KMS-11 (cell line): ENCODE data around the gene BAG1.

Experiments
- H2AFZ ChIP-seq: fragments of 200-600 bp; sonication (generic); 2 replicates; pipeline ENCODE4 v1.6.1; 2016; ENCODE audit warnings: antibody characterized with exemption, mixed run types, low read depth
- H3K27ac ChIP-seq: fragments of 200-600 bp; sonication (generic); 2 replicates; pipeline ENCODE4 v1.6.1; 2016; ENCODE audit warnings: mild to moderate bottlenecking, mixed run types
- H3K27me3 ChIP-seq: fragments of 200-600 bp; sonication (generic); 2 replicates; pipeline ENCODE4 v1.6.1; 2017; ENCODE audit warnings: mild to moderate bottlenecking, low read depth, mixed run types, moderate library complexity; ENCODE audit not compliant: insufficient read depth
- H3K36me3 ChIP-seq: fragments of 200-600 bp; sonication (generic); 2 replicates; pipeline ENCODE4 v1.6.1; 2017; ENCODE audit warnings: mild to moderate bottlenecking, mixed run types; ENCODE audit not compliant: insufficient read depth
- H3K4me1 ChIP-seq: fragments of 200-600 bp; sonication (generic); 2 replicates; pipeline ENCODE4 v1.6.1; 2016; ENCODE audit warnings: mild to moderate bottlenecking, low read depth, mixed run types; ENCODE audit not compliant: poor library complexity, severe bottlenecking
- H3K4me2 ChIP-seq: fragments of 200-600 bp; sonication (generic); 2 replicates; pipeline ENCODE4 v1.7.0; 2016; ENCODE audit warnings: mild to moderate bottlenecking, mixed run types
- H3K4me3 ChIP-seq: fragments of 200-600 bp; sonication (generic); IDR thresholded peaks from 2 replicates; pipeline ENCODE4 v1.6.1; 2017; ENCODE audit warnings: low read depth, low read length, mixed read lengths; ENCODE audit not compliant: insufficient read depth
- H3K79me2 ChIP-seq: fragments of 200-600 bp; sonication (generic); 2 replicates; pipeline ENCODE4 v1.6.1; 2016; ENCODE audit warnings: low read depth, mixed run types; ENCODE audit not compliant: insufficient read depth
- H3K9ac ChIP-seq: fragments of 200-600 bp; sonication (generic); 2 replicates; pipeline ENCODE4 v1.6.1; 2016; ENCODE audit warnings: mild to moderate bottlenecking, mixed run types
- H4K20me1 ChIP-seq: fragments of 200-600 bp; sonication (generic); 2 replicates; pipeline ENCODE4 v1.6.1; 2016; ENCODE audit warnings: mild to moderate bottlenecking, mixed run types; ENCODE audit not compliant: insufficient read depth
- TF ChIP-seq, protein P1 (sequence below): fragments of 200-600 bp; sonication (generic); conservative IDR thresholded peaks from 2 replicates; pipeline ENCODE4 v1.6.1; 2017; ENCODE audit warnings: low read depth, mild to moderate bottlenecking, antibody characterized with exemption, low read length, moderate library complexity, mixed read lengths

Gene BAG1

DNA sequence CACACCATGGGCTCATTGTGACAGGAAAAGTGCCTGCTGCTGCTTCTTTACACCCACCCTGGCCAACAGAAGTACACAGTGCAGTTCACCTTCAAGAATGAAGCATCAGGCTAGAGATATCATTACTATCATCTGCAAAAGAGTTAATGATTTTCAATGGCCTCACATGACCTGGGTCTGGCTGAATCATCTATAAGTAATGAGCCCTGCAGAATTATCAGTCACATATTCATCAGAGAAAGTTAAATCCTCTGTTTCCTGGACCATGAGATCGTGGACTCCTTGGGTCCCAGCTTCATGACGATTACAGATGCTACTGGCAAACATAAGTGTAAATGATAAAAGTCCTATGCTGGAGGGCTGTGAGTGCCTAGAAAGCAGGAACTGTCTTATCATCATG is 8.3 kb downstream of the BAG1 start:
- Histone ChIP-seq H3K4me2 (no peak overlapping the region), H3K9ac (no peak overlapping the region), H3K79me2 (no peaks in the 10 kb centered on the region), H3K4me3 (no peak overlapping the region), H3K27me3 (no peaks in the 10 kb centered on the region), H3K4me1 (peaks cover 7% of the 10 kb centered on the region), H2AFZ (no peak overlapping the region), H3K27ac (no peak overlapping the region), H4K20me1 (no peaks in the 10 kb centered on the region), H3K36me3 (peaks cover 33% of the 10 kb centered on the region; the same call in 1 of the 2 replicates)
- TF ChIP-seq, protein P1, sequence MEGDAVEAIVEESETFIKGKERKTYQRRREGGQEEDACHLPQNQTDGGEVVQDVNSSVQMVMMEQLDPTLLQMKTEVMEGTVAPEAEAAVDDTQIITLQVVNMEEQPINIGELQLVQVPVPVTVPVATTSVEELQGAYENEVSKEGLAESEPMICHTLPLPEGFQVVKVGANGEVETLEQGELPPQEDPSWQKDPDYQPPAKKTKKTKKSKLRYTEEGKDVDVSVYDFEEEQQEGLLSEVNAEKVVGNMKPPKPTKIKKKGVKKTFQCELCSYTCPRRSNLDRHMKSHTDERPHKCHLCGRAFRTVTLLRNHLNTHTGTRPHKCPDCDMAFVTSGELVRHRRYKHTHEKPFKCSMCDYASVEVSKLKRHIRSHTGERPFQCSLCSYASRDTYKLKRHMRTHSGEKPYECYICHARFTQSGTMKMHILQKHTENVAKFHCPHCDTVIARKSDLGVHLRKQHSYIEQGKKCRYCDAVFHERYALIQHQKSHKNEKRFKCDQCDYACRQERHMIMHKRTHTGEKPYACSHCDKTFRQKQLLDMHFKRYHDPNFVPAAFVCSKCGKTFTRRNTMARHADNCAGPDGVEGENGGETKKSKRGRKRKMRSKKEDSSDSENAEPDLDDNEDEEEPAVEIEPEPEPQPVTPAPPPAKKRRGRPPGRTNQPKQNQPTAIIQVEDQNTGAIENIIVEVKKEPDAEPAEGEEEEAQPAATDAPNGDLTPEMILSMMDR: no peak

DNA sequence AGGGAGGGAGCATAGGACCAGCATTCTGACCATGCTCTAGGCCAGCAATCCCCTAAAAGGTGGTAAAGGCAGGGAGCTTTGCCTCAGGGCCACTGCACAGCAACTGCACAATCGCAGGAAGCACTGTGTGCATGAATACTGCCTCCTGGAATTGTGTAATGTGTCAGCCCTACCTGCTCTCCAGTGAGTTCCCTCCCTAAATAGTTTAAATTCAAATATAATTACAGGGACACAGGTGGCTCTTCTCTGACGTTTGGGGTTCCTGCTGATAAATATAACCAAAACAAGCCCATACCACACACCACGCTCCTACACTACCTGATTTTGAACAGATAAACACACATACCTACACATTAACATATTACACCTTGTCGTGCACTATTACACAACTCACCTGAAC is 9.0 kb downstream of the BAG1 start:
- Histone ChIP-seq H3K4me1 (peaks cover 6% of the 10 kb centered on the region), H3K27ac (no peak overlapping the region), H3K27me3 (no peaks in the 10 kb centered on the region), H4K20me1 (no peaks in the 10 kb centered on the region), H3K4me3 (no peak overlapping the region), H3K36me3 (peaks cover 33% of the 10 kb centered on the region; the same call in 1 of the 2 replicates), H3K79me2 (no peaks in the 10 kb centered on the region), H3K4me2 (no peak overlapping the region), H3K9ac (no peak overlapping the region), H2AFZ (no peak overlapping the region)
- TF ChIP-seq, protein P1: no peak

DNA sequence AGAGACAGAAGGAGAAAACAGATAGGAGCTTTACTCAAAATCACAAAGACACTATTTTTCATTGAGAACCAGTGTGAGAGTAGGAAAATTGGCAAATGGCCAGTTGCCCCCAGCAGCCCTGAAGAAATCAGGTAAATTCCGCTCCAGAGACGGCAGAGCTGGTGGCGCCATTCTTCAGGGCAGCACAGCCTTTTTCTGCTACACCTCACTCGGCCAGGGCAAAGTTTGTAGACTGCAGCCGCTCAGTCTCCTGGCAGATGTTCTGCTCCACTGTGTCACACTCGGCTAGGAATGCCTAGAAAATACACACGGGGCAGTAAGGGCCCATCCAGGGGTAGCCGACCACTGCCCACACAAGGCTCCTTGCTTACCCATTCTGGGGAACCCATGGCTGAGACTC is 9.5 kb downstream of the BAG1 start:
- TF ChIP-seq, protein P1: no peak
- no peak overlapping the region for H3K27ac ChIP-seq
- no peaks in the 10 kb centered on the region for H4K20me1 ChIP-seq
- no peak overlapping the region for H3K9ac ChIP-seq
- H3K4me1 ChIP-seq: peaks cover 8% of the 10 kb centered on the region
- peaks cover 28% of the 10 kb centered on the region; the same call in 1 of the 2 replicates for H3K36me3 ChIP-seq
- no peak overlapping the region for H3K4me3 ChIP-seq
- no peaks in the 10 kb centered on the region for H3K27me3 ChIP-seq
- no peak overlapping the region for H2AFZ ChIP-seq
- no peaks in the 10 kb centered on the region for H3K79me2 ChIP-seq
- no peak overlapping the region for H3K4me2 ChIP-seq

DNA sequence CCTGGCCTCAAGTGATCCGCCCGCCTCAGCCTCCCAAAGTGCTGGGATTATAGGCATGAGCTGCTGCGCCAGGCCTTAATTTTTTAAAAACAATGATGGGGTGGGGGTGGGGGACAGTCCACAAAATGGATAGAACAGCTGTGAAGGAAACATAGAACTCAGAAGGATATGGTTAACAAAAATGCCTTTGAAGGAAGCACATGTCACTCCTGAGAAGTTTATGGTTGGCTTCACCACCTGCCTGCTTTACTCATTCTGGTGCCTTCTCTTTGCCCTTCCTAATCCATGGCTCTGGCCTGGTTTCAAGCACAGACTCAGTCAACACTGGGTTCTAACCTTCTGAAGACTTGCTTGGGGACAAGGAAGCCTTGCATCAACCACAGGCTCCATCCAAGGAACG is 10.3 kb downstream of the BAG1 start:
- H4K20me1 ChIP-seq: no peaks in the 10 kb centered on the region

More for the DNA sequence above, 10.3 kb downstream of the BAG1 start:
- no peak overlapping the region for H3K27ac ChIP-seq
- H2AFZ ChIP-seq: no peak overlapping the region
- H3K9ac ChIP-seq: no peak overlapping the region
- no peaks in the 10 kb centered on the region for H3K79me2 ChIP-seq
- peaks cover 21% of the 10 kb centered on the region; the same call in 1 of the 2 replicates for H3K36me3 ChIP-seq
- H3K27me3 ChIP-seq: no peaks in the 10 kb centered on the region
- H3K4me3 ChIP-seq: no peak overlapping the region
- H3K4me2 ChIP-seq: no peak overlapping the region
- TF ChIP-seq, protein P1: no peak
- peaks cover 16% of the 10 kb centered on the region for H3K4me1 ChIP-seq
